GM12878 (cell line): ENCODE data around the gene HCCS. TPM values are rescaled to one million over a fixed set of nuclear protein-coding genes. Genes with fewer than 3 reads are reported as not detected.
A peak's percentile ranks its signal among the peaks of the same experiment; 100 is the strongest.

Experiments used
- ATAC-seq: fragments of 200-7000 bp; cut with Tn5 transposase; 3 replicates; pipeline ENCODE4 v1.9.1; 2020; ENCODE audit warnings: mild to moderate bottlenecking, moderate library complexity
- BruUV-seq: library from RNA; stranded (reverse); fragments of 400-500 nt; replicated peaks from 2 replicates; lab custom pipeline; 2021; lab: Mats Ljungman, UMichigan
- CTCF ChIA-PET: fragments of 300-600 bp; sonication (Branson Sonifier 250); formaldehyde crosslinking; extraction: SDS; loops from one replicate; lab custom pipeline; 2021; ENCODE audit warnings: inconsistent platforms; lab: Yijun Ruan, JAX
- POLR2A ChIA-PET: fragments of 350-600 bp; formaldehyde crosslinking; extraction: SDS; loops from one replicate; lab custom pipeline; 2021; ENCODE audit warnings: inconsistent platforms; lab: Charles Lee
- RAD21 ChIA-PET: fragments of 300-600 bp; sonication (Branson Sonifier 250); formaldehyde crosslinking; loops from one replicate; lab custom pipeline; 2023; ENCODE audit warnings: antibody characterized with exemption; ENCODE audit not compliant: unreplicated experiment; lab: Charles Lee
- SMC1A ChIA-PET: fragments of 300-600 bp; sonication (Branson Sonifier 250); formaldehyde crosslinking; loops from one replicate; lab custom pipeline; 2023; ENCODE audit not compliant: unreplicated experiment, uncharacterized antibody; lab: Charles Lee
- DNase-seq: peaks from one replicate; pipeline ENCODE4 v3.0.0-alpha.2; 2011; ENCODE audit warnings: low read depth, low spot score
- FAIRE-seq: peaks from 3 replicates; lab custom pipeline; 2011; peaks lifted over from hg19 to GRCh38; lab: Jason Lieb, UNC
- H2AFZ ChIP-seq: 2 replicates; pipeline ENCODE4 v1.6.0; 2011; ENCODE audit warnings: low read depth, low read length, control low read depth; ENCODE audit not compliant: control insufficient read depth
- H3K27ac ChIP-seq: 2 replicates; pipeline ENCODE4 v1.5.1; 2011; ENCODE audit warnings: control low read depth; ENCODE audit not compliant: control insufficient read depth, insufficient read depth
- H3K27me3 ChIP-seq, 2 experiments: replicated peaks in 1 of 2; 2 replicates each; pipeline versions ENCODE4 v1.6.0 to v1.6.1; 2011; ENCODE audit warnings: low read length in 1 of 2; ENCODE audit not compliant: control insufficient read depth in 2 of 2, insufficient read depth in 2 of 2
- H3K36me3 ChIP-seq, 2 experiments: 2 replicates each; pipeline ENCODE4 v1.5.1; 2011; ENCODE audit warnings: low read length in 1 of 2; ENCODE audit not compliant: control insufficient read depth in 2 of 2, insufficient read depth in 2 of 2
- H3K4me1 ChIP-seq: 2 replicates; pipeline ENCODE4 v1.6.1; 2011; ENCODE audit warnings: mild to moderate bottlenecking, low read length, moderate library complexity, mixed read lengths; ENCODE audit not compliant: control insufficient read depth, insufficient read depth
- H3K4me2 ChIP-seq: 2 replicates; pipeline ENCODE4 v1.6.0; 2011; ENCODE audit warnings: control low read depth; ENCODE audit not compliant: control insufficient read depth, insufficient read depth
- H3K4me3 ChIP-seq: fragments of 200-600 bp; sonication (generic); 2 replicates; pipeline ENCODE4 v1.5.1; 2016
- H3K79me2 ChIP-seq: 2 replicates; pipeline ENCODE4 v1.6.0; 2011; ENCODE audit warnings: low read length; ENCODE audit not compliant: control insufficient read depth, insufficient read depth
- H3K9ac ChIP-seq: 2 replicates; pipeline ENCODE4 v1.8.0; 2011; ENCODE audit warnings: low read length, control low read depth, mixed read lengths; ENCODE audit not compliant: control insufficient read depth, insufficient read depth
- H3K9me3 ChIP-seq: replicated peaks from 3 replicates; pipeline ENCODE4 v1.5.1; 2011; ENCODE audit warnings: mild to moderate bottlenecking, low read length; ENCODE audit not compliant: control insufficient read depth, insufficient read depth
- H4K20me1 ChIP-seq: 2 replicates; pipeline ENCODE4 v1.6.0; 2011; ENCODE audit not compliant: control insufficient read depth, insufficient read depth
- BCL11A ChIP-seq: IDR thresholded peaks from 2 replicates; pipeline ENCODE4 v1.6.1; 2011; ENCODE audit warnings: low read depth, low read length
- CBX5 ChIP-seq: sonication (generic); IDR thresholded peaks from 2 replicates; pipeline ENCODE4 v1.6.1; 2016; ENCODE audit warnings: low read depth, moderate library complexity, mild to moderate bottlenecking, inconsistent platforms
- CEBPB ChIP-seq, 2 experiments: fragments of 150-350 bp in 1 of 2; IDR thresholded peaks; 2 replicates each; pipeline ENCODE4 v1.6.1; 2012 to 2014; ENCODE audit warnings: low read depth in 2 of 2, low read length in 2 of 2, borderline replicate concordance in 1 of 2, inconsistent platforms in 1 of 2
- CREB1 ChIP-seq: IDR thresholded peaks from 2 replicates; pipeline ENCODE4 v1.6.1; 2012; ENCODE audit warnings: low read depth, mild to moderate bottlenecking, inconsistent platforms
- MEF2B ChIP-seq: fragments of 450-650 bp; IDR thresholded peaks from 2 replicates; pipeline ENCODE4 v1.6.1; 2018; ENCODE audit warnings: mild to moderate bottlenecking, moderate library complexity; ENCODE audit not compliant: partially characterized antibody, poor library complexity, severe bottlenecking
- NRF1 ChIP-seq: conservative IDR thresholded peaks from 2 replicates; pipeline ENCODE4 v1.6.1; 2011; ENCODE audit warnings: mild to moderate bottlenecking, low read depth, low read length, improper control_type of control experiment
- TCF12 ChIP-seq: IDR thresholded peaks from 2 replicates; pipeline ENCODE4 v1.6.1; 2011; ENCODE audit warnings: low read depth, mild to moderate bottlenecking, low read length
- ZBTB11 ChIP-seq: fragments of 450-650 bp; formaldehyde crosslinking; IDR thresholded peaks from 2 replicates; pipeline ENCODE4 v1.5.0; 2022; ENCODE audit warnings: mild to moderate bottlenecking, missing genetic modification characterization
- ZNF207 ChIP-seq: fragments of 450-650 bp; IDR thresholded peaks from 2 replicates; pipeline ENCODE4 v1.6.1; 2014; ENCODE audit warnings: antibody characterized with exemption, mild to moderate bottlenecking, borderline replicate concordance
- WGBS: methylation state at CpG from one replicate; pipeline ENCODE4 v1.1.6; 2016; ENCODE audit warnings: low lambda C conversion rate; ENCODE audit not compliant: insufficient replicate concordance, insufficient coverage; ENCODE audit errors: missing lambda C conversion rate; 5-methylcytosine and 5-hydroxymethylcytosine counted together
- in situ Hi-C: fragments of 300-500 bp; cut with MboI; formaldehyde crosslinking; loops from 9 replicates; pipeline ENCODE4 v1.14.3; 2018; ENCODE audit warnings: mixed read lengths
- intact Hi-C: fragments of 100-400 bp; cut with micrococcal nuclease; formaldehyde crosslinking; loops from one replicate; pipeline ENCODE4 v1.14.2; 2022; ENCODE audit not compliant: unreplicated experiment
- polyA plus RNA-seq, 11 experiments: library from polyadenylated mRNA; depleted of rRNA in 4 of 11; unstranded in 6 of 11; stranded (reverse) in 5 of 11; fragments of >200 nt; fragmentation: Nextera tagmentation in 4 of 11; fragmentation: Illumina TruSeq in 1 of 11; extraction: Ambion mirVana in 4 of 11; extraction: Trizol in 1 of 11; gene quantifications; 1 replicate in 1 of 11; 2 replicates in 10 of 11; pipeline versions ENCODE4 v1.2.1 to v1.2.3, GENCODE V29; 2011 to 2016; ENCODE audit warnings: inconsistent platforms in 2 of 11, missing spikeins in 2 of 11, low read depth in 1 of 11
- total RNA-seq, 4 experiments: library from RNA; depleted of rRNA in 3 of 4; stranded (reverse); fragments of >200 nt in 3 of 4; fragmentation: Illumina TruSeq in 1 of 4; extraction: Trizol in 1 of 4; gene quantifications; 2 replicates each; pipeline versions ENCODE4 v1.2.1 to v1.2.3, GENCODE V29; 2013 to 2021

HCCS gene
- total and polyA plus RNA-seq, 10 of the 15 experiments (the other 5 are each of a cell fraction or from before 2014, with no cell fraction given), result 11.8 to 69.6 (median 36.9) TPM

- CTCF ChIA-PET, result no interaction called here
- Histone ChIP-seq H3K4me3 (no peak overlapping the region), H3K9me3 (no peaks in the 10 kb centered on the region), H3K27ac (no peak overlapping the region), H3K27me3 (no peaks in the 10 kb centered on the region), H3K79me2 (no peaks in the 10 kb centered on the region), H3K9ac (no peak overlapping the region), H4K20me1 (no peaks in the 10 kb centered on the region), H2AFZ (no peak overlapping the region), H3K36me3 (no peaks in the 10 kb centered on the region), H3K4me2 (no peak overlapping the region), H3K4me1 (no peaks in the 10 kb centered on the region)
- 40% methylated on average over 1 of the region's 1 CpG for WGBS
- no peak for DNase-seq
- intact Hi-C loops, result loop anchor here (10.0 kb wide), 1 partner anchor 215 kb away; no protein-coding TSS in a partner anchor
- no TSS peak for BruUV-seq
- RAD21 ChIA-PET, result no interaction called here
- in situ Hi-C loops, result no loop called here
- SMC1A ChIA-PET, result no interaction called here
- FAIRE-seq, result no peak
- TF ChIP-seq CREB1, result no peak
- TF ChIP-seq CEBPB (IDR thresholded peaks at IDR 0.05; ENCODE audit: borderline replicate concordance in 1 of 2, low read depth in 2 of 2, low read length in 2 of 2), result no peak
- TF ChIP-seq BCL11A, result no peak
- TF ChIP-seq TCF12, result no peak
- no peak for TF ChIP-seq ZBTB11 (CRISPR knock-in tag)
- no peak for TF ChIP-seq MEF2B
- no peak for TF ChIP-seq NRF1
- TF ChIP-seq CBX5, result peak; percentile 60; the same call in 1 of the 2 replicates
- TF ChIP-seq ZNF207, result no peak
- POLR2A ChIA-PET, result no interaction called here
- ATAC-seq, result no peak
These were observed 21.3 kb upstream of the HCCS start for GRCh38 chrX:11089802-11090201.
